LNCaP clone FGC (cell line): ENCODE results near the gene TBL1X.
A peak's percentile ranks its signal among the peaks of the same experiment; 100 is the strongest.

Experiments used
- DNase-seq: peaks from one replicate; pipeline ENCODE4 v3.0.0-alpha.2; 2011; ENCODE audit warnings: low read depth
- H3K4me3 ChIP-seq: 2 replicates; pipeline ENCODE4 v1.5.1; 2011; ENCODE audit warnings: mild to moderate bottlenecking, low read depth, low read length, control low read depth
- CTCF ChIP-seq: IDR thresholded peaks from 2 replicates; pipeline ENCODE4 v1.5.1; 2012; ENCODE audit warnings: mild to moderate bottlenecking; ENCODE audit not compliant: control insufficient read depth, insufficient read depth; ENCODE audit errors: extremely low read depth

The TBL1X gene

DNA sequence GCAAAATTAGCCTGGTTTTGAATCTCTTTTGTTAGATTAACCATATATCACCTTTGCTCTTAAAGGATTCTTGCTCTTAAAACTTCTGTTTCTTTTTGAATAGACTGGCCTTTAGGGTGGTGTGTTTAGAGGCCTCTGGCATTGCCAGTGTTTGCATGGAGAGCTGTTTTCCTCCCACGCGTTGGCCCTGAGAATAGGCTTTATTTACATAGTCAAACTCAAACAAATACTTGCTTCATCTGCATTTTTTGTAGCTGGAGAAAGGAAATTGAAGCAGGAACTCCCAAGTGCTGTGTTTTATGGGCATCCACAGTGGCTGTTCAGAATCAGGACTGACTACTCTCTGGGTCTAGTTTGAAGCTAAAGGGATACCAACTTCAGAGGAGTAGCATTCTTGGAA is 324.1 kb downstream of the TBL1X start:
- peak overlapping the region; percentile 64 for H3K4me3 ChIP-seq
- no peak for TF ChIP-seq CTCF

DNA sequence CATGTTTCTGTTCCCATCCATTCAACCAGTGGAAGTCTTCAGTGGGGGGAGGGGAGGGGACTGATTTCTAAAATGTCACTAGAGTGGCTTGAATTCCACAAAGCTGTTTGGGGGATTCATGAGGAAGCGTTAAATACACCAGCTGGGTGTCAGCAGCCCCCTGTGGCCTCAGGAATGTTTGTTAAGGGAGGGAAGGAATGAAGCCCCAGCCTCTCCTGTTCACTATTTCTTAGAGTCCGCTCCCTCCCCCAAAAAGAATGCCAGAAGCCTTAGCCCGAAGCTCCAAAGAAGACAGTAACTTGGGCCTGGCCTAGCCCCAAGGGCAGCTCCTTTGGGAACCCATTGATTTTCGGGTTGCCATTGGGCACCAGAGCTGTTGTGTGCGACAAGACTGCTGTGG is 324.7 kb downstream of the TBL1X start:
- DNase-seq = no peak
- TF ChIP-seq CTCF = no peak
- peak overlapping the region; percentile 46 for H3K4me3 ChIP-seq

More for the DNA sequence above, 324.1 kb downstream of the TBL1X start:
- DNase-seq = peak; percentile 88
